ENCODE data around the gene GSTO2.
A peak's percentile ranks its signal among the peaks of the same experiment; 100 is the strongest.

The GSTO2 gene

GRCh38 chr10:104309980-104310978 lies 41.3 kb downstream of the GSTO2 start:
- no peak for DNase-seq

DNA sequence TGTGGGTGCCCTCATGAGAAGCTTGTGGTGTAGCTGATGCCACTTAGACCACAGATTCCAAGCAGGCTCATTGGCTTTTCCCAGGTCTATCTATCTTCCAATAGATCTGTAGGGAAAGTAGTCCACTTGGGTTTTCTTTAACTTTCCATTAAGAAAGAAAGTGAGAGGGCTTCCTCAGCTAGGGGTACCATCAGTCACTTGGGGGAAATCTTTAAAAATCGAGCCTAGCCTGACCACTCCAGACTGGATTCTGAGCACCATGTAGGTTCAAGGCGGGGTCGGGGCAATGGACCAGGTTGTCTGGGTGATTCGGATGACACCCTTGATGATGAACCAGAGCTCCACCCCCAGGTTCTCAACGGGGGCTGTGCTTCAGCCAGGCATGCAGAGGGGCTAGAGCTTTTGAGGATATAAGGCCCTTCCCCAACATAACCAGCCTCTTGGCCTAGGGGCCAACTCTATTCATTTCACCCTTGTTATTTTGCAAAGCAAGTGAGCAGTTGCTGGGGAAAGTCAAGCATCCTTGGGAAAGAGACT lies 42.3 kb downstream of the GSTO2 start:
- DNase-seq, result no peak

DNA sequence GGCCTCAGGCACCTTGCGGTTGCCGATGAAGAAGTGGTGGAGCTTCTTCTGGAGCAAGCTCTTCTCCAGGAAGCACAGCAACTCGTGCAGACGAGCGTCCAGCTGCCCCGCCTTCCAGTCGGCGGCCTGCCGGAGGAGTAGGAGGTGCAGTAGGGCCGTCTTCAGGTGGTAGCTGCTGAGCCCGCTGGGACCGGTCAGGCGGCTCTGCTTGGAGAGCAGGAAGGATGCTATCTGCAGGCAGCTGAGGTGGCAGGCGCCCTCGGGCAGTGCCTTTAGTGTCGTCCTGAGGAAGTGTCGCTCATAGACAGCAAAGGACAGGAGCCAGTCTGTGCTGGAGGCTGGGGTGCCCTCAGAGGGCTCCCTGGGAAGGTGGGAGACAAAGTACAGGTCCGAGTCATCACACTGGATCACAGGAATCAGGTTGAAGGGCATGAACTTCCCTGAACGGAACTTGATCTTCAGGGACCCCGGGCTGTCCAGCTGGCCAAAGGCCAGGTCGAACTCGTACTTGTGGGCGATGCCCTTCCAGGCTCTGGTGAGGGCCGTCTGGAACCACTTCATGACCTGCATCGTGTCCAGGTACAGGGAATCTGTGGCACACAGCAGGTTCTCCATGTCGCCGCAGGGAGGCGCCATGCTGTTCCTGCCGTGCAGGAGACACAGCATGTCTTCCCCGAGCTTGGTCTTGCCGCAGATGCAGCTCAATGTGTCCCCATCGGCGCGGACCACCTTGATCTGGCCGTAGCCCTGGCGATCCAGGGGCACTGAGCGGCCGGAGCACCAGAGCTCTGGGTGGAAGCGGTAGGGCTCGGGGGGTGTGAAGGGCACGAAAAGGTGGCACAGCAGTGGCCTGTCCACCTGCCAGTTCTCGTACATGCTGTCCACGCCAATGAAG lies 45.9 kb downstream of the GSTO2 start:
- no peak for DNase-seq

DNA sequence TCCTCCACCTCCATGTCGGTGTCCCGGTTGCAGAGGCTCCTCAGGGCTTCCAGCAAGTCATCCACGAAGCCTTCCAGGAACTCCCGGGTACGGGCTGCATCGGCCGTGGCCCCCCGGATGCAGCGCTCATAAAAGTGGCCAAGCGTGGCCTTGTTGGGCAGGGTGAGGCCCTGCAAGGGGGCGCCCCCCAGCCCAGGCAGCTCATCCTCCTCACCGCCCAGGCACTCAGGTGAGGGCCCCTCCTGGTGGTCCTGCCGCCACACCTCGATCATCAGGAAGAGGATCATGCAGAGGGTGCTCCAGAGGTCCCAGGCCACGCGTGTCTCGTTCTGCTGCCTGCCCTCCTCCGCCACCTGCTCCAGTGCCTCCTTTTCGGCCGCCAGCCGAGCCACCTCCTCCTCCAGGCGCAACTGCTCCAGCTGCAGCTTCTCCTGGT lies 46.5 kb downstream of the GSTO2 start:
- no peak for DNase-seq

DNA sequence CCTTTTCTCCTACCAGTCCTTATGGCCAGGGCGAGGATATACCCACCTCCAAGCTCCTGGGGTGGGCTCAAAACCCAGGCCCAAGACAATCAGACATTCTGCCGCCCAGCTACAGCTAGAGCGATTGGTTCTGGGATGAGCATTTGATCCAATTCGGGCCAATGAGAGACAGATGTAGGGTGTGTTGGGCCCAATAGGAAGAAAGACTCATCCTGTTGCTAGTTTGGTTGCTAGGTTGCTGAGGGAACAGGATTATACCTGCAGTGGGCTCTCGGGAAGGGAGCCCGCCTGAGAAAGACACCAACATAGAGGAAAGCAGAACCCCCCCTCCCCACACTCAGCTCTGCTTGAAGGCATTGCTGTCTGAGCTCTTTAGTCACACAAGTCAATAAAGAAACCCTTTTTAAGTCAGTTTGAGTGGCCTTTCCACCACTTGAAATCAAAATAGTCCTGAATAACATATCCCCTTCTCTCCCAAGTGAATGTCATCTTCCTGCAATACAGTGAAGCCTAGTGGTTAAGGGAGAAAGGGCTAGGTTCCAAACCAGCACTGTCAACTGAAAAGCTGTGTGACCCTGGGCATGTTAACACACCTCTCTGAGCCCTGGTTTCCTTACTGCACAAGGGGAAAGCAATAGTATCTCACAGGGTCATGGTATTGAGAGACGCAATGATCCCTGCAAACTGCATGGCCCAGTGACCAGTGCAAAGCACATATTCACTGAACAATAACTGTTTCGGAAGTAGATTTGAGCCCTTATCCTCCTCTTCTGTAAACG lies 47.5 kb downstream of the GSTO2 start:
- DNase-seq, result no peak

DNA sequence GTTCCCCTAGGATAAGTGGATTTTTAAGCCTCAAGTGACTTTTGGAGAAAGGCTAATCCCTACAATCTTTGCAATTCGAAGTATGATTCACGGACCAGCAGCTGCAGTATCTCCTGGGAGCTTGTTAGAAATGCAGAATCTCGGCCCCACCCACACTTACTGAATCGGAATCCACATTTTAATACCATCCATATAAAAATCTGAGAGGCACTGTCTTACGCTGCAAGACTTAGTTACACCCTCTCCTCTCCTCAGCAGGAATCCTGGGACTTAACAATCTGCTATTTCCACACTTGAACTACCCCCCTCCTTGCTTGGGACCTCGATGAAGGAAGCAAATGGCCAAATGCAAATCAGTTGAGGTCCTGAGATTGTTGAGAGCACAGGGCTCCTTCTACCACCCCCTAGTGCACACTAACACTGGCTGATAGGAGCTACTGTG lies 48.3 kb downstream of the GSTO2 start:
- DNase-seq, result no peak

DNA sequence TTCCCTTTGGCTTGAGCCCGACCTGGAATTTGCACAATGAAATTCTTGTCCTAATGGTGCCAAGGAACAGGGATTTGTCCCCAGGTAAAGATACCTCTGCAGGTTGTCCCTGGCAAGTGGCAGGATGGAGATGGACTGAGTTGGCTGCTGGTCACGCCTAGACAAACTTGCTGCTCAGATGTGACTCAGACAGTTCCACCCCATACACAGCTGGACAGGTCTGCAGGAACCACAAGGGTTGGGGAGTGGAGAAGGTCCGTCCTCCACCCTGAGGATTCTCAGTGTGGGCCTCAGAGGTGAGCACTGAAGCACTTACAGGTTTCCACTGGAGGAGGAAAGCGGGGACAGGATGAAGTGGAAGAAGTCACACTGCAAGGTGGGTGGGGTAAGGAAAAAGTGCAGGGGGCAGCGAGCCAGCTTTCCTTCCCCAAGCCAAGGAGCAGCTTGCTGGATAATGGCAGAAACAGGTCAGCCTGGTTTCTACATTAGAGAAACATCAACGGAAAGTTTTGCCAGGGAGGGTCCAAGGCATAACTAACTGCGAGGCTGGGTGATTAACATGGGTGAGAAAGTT lies 48.8 kb downstream of the GSTO2 start:
- no peak for DNase-seq

DNA sequence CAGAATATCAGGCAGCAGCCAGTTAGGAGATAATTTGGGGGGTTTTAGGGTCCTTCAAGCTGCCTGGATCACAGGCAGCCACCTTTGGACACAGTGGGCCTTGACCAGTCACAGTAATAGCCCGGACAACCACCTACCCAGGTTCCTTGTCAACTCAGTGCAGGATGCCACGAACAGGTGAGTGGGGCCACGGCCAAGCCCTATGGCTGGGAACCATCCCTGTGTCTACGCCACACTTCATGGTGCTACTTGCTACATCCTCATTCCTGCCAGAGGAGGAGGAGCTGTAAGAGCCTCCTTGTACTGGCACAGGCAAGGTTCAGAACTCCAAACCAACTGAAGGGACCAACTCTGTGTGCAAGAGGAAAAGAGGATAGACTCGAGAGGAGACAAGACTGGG lies 49.3 kb downstream of the GSTO2 start:
- DNase-seq, result no peak

GRCh38 chr10:104318810-104319741 lies 50.1 kb downstream of the GSTO2 start:
- no peak for DNase-seq

DNA sequence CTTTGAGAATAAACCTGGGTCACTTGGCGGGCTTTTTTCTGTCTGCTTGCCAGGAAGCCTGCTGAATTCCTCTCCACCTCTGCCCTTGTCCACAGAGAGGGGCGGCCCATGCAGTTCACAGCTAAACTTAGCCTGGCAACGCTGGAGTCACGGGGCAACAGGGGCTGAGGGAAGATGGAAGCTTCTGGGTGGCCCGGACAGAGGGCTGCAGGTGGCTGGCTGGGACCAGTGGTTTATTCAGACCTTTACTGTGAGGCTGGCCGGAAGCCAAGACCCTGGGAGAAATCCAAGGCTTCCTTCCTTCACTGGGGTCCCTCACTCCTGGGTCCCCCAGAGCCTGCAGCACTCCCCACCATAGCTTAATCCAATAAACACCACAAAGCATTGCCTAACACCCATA lies 52.2 kb downstream of the GSTO2 start:
- DNase-seq, result no peak

- no peak for DNase-seq
Observed at GRCh38 chr10:104321725-104322415, 52.9 kb downstream of the GSTO2 start.

DNA sequence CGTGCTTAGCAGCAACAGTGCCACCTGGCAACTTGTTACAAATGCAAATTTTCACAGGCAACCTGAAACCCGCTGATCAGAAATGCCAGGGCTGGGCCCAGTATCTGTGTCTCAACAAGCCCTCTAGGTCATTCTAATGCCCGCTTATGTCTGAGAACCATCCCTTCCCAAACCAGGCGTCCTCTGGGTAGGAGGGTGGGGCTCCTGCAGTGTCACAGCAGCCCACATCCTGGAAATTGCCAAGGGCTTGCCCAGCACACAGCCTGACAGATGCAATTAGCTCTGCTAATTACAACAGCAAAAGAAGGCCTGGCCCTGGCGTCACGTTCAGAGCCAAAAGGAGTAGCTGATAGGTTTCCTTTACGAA lies 53.4 kb downstream of the GSTO2 start:
- DNase-seq, result peak; percentile 21

DNA sequence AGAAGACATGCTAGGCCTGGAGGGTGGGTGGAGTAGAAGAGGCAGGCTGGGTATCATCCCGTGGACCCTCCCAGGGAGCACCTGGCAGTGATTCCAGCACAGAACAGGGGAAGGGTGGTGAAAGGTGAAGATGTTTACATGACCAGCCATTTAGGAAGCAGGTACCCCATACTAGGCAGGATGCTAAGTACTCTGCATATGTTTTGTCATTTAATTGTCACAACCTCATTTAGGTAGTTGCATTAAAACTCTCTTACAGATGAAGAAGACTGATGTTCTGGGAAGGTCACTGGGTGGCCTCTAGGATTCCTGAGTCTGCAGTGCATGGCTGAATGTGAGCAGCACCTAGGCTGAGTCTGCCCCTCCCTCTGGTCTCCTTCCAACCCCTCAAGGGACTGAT lies 54.1 kb downstream of the GSTO2 start:
- DNase-seq, result no peak

DNA sequence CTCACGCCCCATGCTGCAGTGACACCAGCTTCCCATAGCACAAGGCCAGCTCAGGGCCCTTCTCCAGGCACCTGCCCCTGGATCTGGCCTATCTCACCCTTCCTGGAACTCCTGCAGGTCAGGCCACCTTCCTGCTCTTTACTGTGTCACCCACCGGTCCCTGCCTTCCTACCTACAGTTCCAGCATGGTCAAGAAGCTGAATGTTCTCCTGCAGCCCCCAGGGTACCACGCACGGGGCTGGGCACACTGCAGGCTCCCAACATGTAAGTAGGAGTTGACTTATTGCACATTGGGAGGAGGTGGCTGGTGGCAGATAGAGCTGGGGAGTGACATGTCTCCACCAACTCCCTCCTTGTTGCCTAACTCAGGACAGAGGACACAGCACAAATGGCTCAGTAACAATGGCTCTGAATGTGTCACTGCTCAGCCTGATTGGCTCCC lies 54.8 kb downstream of the GSTO2 start:
- no peak for DNase-seq

DNA sequence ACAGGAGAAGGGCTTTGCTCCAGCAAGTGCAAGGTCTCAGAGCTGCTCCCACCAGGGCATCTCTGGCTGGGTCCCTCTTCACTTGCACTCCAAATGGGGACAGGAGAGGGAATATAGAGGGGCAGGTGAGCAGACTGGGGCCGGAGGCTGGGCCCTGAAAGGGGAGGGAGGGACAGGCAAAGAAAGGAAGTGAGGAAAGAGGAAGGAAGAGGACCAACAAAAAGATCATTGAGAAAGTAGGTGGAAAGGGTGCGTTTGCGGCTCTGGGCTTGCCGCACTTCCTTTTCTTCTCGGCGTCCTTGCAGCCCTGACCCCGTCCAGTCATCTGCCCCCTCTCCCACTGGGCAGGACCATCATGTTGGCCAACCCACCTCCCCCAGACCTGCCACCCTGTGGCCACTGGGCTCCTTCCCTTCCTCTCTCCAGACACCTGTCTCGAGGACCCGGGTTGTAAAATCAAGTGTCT lies 55.3 kb downstream of the GSTO2 start:
- no peak for DNase-seq

- DNase-seq, result no peak
Observed at GRCh38 chr10:104324931-104325330, 55.9 kb downstream of the GSTO2 start.

GRCh38 chr10:104325436-104326435 lies 56.8 kb downstream of the GSTO2 start:
- no peak for DNase-seq

DNA sequence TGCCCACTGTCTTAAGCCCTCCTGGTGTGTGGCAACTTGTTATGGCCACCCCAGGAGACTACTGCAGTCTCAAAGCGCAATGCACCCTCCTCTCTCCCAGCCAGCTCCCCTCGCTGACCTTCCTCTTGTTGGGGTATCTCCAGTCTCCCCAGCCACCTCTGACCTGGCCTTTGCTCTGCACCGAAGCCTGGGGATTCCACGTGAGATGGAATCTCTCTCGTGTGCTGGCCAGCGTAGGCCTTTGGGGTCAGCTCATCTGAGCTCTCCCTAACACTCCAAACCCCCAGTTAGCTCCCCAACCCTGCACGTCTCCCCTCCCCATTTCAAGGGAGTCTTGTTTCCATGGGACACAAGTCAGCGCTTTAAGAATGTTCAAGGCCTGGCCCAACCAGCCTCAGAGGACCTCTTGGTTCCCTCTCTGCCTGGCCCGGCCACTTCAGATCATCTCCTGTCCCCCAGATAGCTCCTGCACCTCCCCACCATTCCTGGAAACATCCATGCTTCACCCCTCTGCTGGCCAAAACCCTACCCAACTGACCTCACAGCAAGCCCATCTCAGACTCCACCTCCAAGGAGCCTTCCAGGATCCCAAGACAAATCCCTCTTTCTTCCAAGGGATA lies 58.1 kb downstream of the GSTO2 start:
- DNase-seq, result no peak
